WTC11 (cell line): Measurements from ENCODE around the gene SAT1. TPM values are rescaled to one million over a fixed set of nuclear protein-coding genes. Genes with fewer than 3 reads are reported as not detected.

Source experiments
- ATAC-seq: fragments of 200-7000 bp; cut with Tn5 transposase; 2 replicates; pipeline ENCODE4 v1.10.0; 2021; ENCODE audit warnings: mild to moderate bottlenecking, moderate library complexity
- CTCF ChIA-PET: fragments of 300-600 bp; sonication (Branson Sonifier 250); formaldehyde crosslinking; loops from one replicate; lab custom pipeline; 2021; ENCODE audit warnings: antibody characterized with exemption; lab: Charles Lee
- POLR2A ChIA-PET: fragments of 350-600 bp; sonication (Branson Sonifier 250); formaldehyde crosslinking; loops from one replicate; lab custom pipeline; 2021; ENCODE audit warnings: antibody characterized with exemption; lab: Charles Lee
- DNase-seq: peaks from one replicate; pipeline ENCODE4 v3.0.0; 2021; ENCODE audit warnings: low spot score
- H3K27ac Mint-ChIP-seq: 2 replicates; pipeline ENCODE4 v1.8.0; 2021; ENCODE audit warnings: mixed read lengths
- H3K27me3 Mint-ChIP-seq: 2 replicates; pipeline ENCODE4 v1.8.0; 2021; ENCODE audit warnings: low read depth, mild to moderate bottlenecking, moderate library complexity, mixed read lengths
- H3K36me3 Mint-ChIP-seq: 2 replicates; pipeline ENCODE4 v1.8.0; 2021; ENCODE audit warnings: mixed read lengths
- H3K4me1 Mint-ChIP-seq: 2 replicates; pipeline ENCODE4 v1.8.0; 2022; ENCODE audit warnings: mixed read lengths
- H3K4me3 Mint-ChIP-seq: 2 replicates; pipeline ENCODE4 v1.8.0; 2021; ENCODE audit warnings: mild to moderate bottlenecking, moderate library complexity, mixed read lengths
- H3K9me3 Mint-ChIP-seq: 2 replicates; pipeline ENCODE4 v1.8.0; 2021; ENCODE audit warnings: mixed read lengths
- ETV6 ChIP-seq: sonication (generic); formaldehyde crosslinking; IDR thresholded peaks from 2 replicates; pipeline ENCODE4 v1.8.1; 2022; ENCODE audit warnings: mild to moderate bottlenecking, missing genetic modification reagents
- FOXK1 ChIP-seq: sonication (generic); formaldehyde crosslinking; IDR thresholded peaks from 2 replicates; pipeline ENCODE4 v1.8.0; 2022; ENCODE audit warnings: mild to moderate bottlenecking, moderate library complexity, missing genetic modification reagents
- FOXP1 ChIP-seq: sonication (generic); formaldehyde crosslinking; IDR thresholded peaks from 2 replicates; pipeline ENCODE4 v1.8.0; 2022; ENCODE audit warnings: missing genetic modification reagents, mild to moderate bottlenecking, moderate library complexity, borderline replicate concordance
- GABPB1 ChIP-seq: sonication (generic); formaldehyde crosslinking; IDR thresholded peaks from 2 replicates; pipeline ENCODE4 v1.8.1; 2023; ENCODE audit warnings: mild to moderate bottlenecking, missing genetic modification reagents
- JUN ChIP-seq: sonication (generic); formaldehyde crosslinking; IDR thresholded peaks from 2 replicates; pipeline ENCODE4 v1.8.0; 2023; ENCODE audit warnings: mild to moderate bottlenecking, missing genetic modification reagents
- MYBL2 ChIP-seq: sonication (generic); formaldehyde crosslinking; IDR thresholded peaks from 2 replicates; pipeline ENCODE4 v1.8.1; 2023; ENCODE audit warnings: mild to moderate bottlenecking, moderate library complexity, missing genetic modification reagents
- NFE2L1 ChIP-seq: sonication (generic); formaldehyde crosslinking; IDR thresholded peaks from 2 replicates; pipeline ENCODE4 v1.8.1; 2023; ENCODE audit warnings: missing genetic modification reagents
- NR3C1 ChIP-seq: sonication (generic); formaldehyde crosslinking; conservative IDR thresholded peaks from 2 replicates; pipeline ENCODE4 v1.8.1; 2023; ENCODE audit warnings: low read depth, mild to moderate bottlenecking, missing genetic modification reagents
- RORB ChIP-seq: fragments of 250-450 bp; sonication (Bioruptor Pico); IDR thresholded peaks from 2 replicates; pipeline ENCODE4 v1.9.0; 2021; ENCODE audit warnings: mild to moderate bottlenecking
- SMAD3 ChIP-seq: sonication (generic); formaldehyde crosslinking; IDR thresholded peaks from 2 replicates; pipeline ENCODE4 v1.8.0; 2022; ENCODE audit warnings: missing genetic modification reagents, mild to moderate bottlenecking, borderline replicate concordance
- TEAD1 ChIP-seq: sonication (generic); formaldehyde crosslinking; IDR thresholded peaks from 2 replicates; pipeline ENCODE4 v1.8.0; 2022; ENCODE audit warnings: mild to moderate bottlenecking, missing genetic modification reagents
- ZNF121 ChIP-seq: sonication (generic); formaldehyde crosslinking; IDR thresholded peaks from 2 replicates; pipeline ENCODE4 v1.8.0; 2023; ENCODE audit warnings: missing genetic modification reagents
- ZNF263 ChIP-seq: sonication (generic); formaldehyde crosslinking; IDR thresholded peaks from 2 replicates; pipeline ENCODE4 v1.8.1; 2022; ENCODE audit warnings: low read depth, mild to moderate bottlenecking, moderate library complexity, missing genetic modification reagents
- total RNA-seq: library from RNA; stranded (reverse); gene quantifications from 3 replicates; pipeline ENCODE4 v1.2.3, GENCODE V29; 2021
- TF ChIP-seq, protein P1 (sequence below): sonication (generic); formaldehyde crosslinking; IDR thresholded peaks from 2 replicates; pipeline ENCODE4 v1.8.1; 2023; ENCODE audit warnings: mild to moderate bottlenecking, missing genetic modification reagents
- TF ChIP-seq, protein P2 (sequence below): fragments of 250-450 bp; sonication (Bioruptor Pico); IDR thresholded peaks from 2 replicates; pipeline ENCODE4 v2.1.2; 2022; ENCODE audit warnings: mild to moderate bottlenecking, moderate library complexity
- TF ChIP-seq, protein P3 (sequence below): sonication (generic); formaldehyde crosslinking; IDR thresholded peaks from 2 replicates; pipeline ENCODE4 v1.8.1; 2022; ENCODE audit warnings: low read depth, missing genetic modification reagents, borderline replicate concordance
- TF ChIP-seq, protein P4 (sequence below): fragments of 250-450 bp; sonication (Bioruptor Pico); IDR thresholded peaks from 2 replicates; pipeline ENCODE4 v1.9.0; 2021; ENCODE audit warnings: mild to moderate bottlenecking
- TF ChIP-seq, protein P5 (sequence below): sonication (generic); formaldehyde crosslinking; IDR thresholded peaks from 2 replicates; pipeline ENCODE4 v1.8.1; 2023; ENCODE audit warnings: mild to moderate bottlenecking, missing genetic modification reagents, moderate library complexity
- TF ChIP-seq, protein P6 (sequence below): fragments of 250-450 bp; sonication (Bioruptor Pico); IDR thresholded peaks from 2 replicates; pipeline ENCODE4 v1.9.0; 2021; ENCODE audit warnings: mild to moderate bottlenecking

The SAT1 gene
- total RNA-seq, 1 experiment from 2014 or later = 70.7 TPM

DNA sequence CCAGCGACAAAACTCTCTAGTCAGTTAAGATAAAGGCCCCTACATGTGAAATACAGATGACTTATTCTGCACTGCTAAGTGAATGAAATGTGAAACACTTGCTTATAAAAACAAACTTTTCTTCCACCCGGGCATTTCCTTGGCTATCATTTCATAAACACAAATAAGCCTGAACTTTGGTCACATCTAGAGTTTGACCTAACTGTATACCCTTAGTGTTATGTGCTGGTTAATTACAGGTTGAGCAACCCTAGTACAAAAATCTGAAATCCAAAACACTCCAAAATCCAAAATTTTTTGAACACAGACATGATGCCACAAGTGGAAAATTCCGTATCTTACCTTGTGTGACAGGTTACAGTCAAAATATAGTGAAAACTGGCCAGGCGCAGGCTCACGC lies 45.9 kb downstream of the SAT1 start (continued):
- TF ChIP-seq, protein P1, sequence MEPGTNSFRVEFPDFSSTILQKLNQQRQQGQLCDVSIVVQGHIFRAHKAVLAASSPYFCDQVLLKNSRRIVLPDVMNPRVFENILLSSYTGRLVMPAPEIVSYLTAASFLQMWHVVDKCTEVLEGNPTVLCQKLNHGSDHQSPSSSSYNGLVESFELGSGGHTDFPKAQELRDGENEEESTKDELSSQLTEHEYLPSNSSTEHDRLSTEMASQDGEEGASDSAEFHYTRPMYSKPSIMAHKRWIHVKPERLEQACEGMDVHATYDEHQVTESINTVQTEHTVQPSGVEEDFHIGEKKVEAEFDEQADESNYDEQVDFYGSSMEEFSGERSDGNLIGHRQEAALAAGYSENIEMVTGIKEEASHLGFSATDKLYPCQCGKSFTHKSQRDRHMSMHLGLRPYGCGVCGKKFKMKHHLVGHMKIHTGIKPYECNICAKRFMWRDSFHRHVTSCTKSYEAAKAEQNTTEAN = no peak
- TF ChIP-seq, protein P2, sequence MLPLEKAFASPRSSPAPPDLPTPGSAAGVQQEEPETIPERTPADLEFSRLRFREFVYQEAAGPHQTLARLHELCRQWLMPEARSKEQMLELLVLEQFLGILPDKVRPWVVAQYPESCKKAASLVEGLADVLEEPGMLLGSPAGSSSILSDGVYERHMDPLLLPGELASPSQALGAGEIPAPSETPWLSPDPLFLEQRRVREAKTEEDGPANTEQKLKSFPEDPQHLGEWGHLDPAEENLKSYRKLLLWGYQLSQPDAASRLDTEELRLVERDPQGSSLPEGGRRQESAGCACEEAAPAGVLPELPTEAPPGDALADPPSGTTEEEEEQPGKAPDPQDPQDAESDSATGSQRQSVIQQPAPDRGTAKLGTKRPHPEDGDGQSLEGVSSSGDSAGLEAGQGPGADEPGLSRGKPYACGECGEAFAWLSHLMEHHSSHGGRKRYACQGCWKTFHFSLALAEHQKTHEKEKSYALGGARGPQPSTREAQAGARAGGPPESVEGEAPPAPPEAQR (CRISPR knock-in tag) = no peak
- TF ChIP-seq, protein P3, sequence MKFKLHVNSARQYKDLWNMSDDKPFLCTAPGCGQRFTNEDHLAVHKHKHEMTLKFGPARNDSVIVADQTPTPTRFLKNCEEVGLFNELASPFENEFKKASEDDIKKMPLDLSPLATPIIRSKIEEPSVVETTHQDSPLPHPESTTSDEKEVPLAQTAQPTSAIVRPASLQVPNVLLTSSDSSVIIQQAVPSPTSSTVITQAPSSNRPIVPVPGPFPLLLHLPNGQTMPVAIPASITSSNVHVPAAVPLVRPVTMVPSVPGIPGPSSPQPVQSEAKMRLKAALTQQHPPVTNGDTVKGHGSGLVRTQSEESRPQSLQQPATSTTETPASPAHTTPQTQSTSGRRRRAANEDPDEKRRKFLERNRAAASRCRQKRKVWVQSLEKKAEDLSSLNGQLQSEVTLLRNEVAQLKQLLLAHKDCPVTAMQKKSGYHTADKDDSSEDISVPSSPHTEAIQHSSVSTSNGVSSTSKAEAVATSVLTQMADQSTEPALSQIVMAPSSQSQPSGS (CRISPR knock-in tag) = no peak

DNA sequence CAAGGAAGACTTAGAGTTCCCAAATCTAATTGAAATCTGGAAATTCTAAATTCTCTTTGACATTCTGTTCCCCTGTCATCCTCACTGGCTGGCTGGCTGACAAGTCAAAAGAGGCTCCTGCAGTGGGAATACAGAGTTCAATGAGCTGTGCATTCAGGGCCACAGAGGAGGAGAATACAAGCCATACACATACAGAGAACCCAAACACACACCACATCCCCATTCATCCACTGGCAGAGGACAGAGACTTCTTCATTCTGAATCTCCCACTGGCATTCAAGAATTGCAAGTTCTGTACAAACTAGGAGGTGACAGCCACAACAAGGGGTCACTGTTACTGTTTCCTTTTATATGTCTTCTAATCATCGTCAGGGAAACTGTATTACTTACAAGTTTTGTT lies 49.7 kb downstream of the SAT1 start:
- peaks cover 3% of the 10 kb centered on the region; the same call in 1 of the 2 replicates for H3K36me3 Mint-ChIP-seq
- TF ChIP-seq MYBL2 (CRISPR knock-in tag) (no peak), ETV6 (CRISPR knock-in tag) (no peak), SMAD3 (no peak), FOXP1 (no peak), ZNF121 (no peak), JUN (CRISPR knock-in tag) (no peak), RORB (CRISPR knock-in tag) (no peak), FOXK1 (CRISPR knock-in tag) (no peak), NR3C1 (CRISPR knock-in tag) (no peak), NFE2L1 (CRISPR knock-in tag) (no peak), TEAD1 (CRISPR knock-in tag) (no peak), ZNF263 (CRISPR knock-in tag) (no peak), GABPB1 (no peak)
- TF ChIP-seq, protein P4, sequence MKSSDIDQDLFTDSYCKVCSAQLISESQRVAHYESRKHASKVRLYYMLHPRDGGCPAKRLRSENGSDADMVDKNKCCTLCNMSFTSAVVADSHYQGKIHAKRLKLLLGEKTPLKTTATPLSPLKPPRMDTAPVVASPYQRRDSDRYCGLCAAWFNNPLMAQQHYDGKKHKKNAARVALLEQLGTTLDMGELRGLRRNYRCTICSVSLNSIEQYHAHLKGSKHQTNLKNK (CRISPR knock-in tag) = no peak
- TF ChIP-seq, protein P5, sequence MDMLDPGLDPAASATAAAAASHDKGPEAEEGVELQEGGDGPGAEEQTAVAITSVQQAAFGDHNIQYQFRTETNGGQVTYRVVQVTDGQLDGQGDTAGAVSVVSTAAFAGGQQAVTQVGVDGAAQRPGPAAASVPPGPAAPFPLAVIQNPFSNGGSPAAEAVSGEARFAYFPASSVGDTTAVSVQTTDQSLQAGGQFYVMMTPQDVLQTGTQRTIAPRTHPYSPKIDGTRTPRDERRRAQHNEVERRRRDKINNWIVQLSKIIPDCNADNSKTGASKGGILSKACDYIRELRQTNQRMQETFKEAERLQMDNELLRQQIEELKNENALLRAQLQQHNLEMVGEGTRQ = no peak
- TF ChIP-seq, protein P6, sequence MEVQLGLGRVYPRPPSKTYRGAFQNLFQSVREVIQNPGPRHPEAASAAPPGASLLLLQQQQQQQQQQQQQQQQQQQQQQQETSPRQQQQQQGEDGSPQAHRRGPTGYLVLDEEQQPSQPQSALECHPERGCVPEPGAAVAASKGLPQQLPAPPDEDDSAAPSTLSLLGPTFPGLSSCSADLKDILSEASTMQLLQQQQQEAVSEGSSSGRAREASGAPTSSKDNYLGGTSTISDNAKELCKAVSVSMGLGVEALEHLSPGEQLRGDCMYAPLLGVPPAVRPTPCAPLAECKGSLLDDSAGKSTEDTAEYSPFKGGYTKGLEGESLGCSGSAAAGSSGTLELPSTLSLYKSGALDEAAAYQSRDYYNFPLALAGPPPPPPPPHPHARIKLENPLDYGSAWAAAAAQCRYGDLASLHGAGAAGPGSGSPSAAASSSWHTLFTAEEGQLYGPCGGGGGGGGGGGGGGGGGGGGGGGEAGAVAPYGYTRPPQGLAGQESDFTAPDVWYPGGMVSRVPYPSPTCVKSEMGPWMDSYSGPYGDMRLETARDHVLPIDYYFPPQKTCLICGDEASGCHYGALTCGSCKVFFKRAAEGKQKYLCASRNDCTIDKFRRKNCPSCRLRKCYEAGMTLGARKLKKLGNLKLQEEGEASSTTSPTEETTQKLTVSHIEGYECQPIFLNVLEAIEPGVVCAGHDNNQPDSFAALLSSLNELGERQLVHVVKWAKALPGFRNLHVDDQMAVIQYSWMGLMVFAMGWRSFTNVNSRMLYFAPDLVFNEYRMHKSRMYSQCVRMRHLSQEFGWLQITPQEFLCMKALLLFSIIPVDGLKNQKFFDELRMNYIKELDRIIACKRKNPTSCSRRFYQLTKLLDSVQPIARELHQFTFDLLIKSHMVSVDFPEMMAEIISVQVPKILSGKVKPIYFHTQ (CRISPR knock-in tag) = no peak
- TF ChIP-seq, protein P2 (CRISPR knock-in tag) = no peak
- no peak overlapping the region for H3K4me3 Mint-ChIP-seq
- CTCF ChIA-PET = no interaction called here
- no peak for ATAC-seq
- H3K27ac Mint-ChIP-seq = no peak overlapping the region
- H3K4me1 Mint-ChIP-seq = 0 out of 2 replicates have a peak, but pooled peaks cover 3% of the 10 kb centered on the region
- POLR2A ChIA-PET = no interaction called here
- no peaks in the 10 kb centered on the region for H3K9me3 Mint-ChIP-seq
- no peaks in the 10 kb centered on the region for H3K27me3 Mint-ChIP-seq
- DNase-seq = no peak

Other genes with a start within 250 kb of the SAT1 start
- gene PRDX4, start 115.7 kb upstream of the SAT1 start, total RNA-seq = 126 to 142 TPM (median 135 TPM) in 3 replicates
- gene ACOT9, start 39.9 kb upstream of the SAT1 start, total RNA-seq = 27.6 to 32.6 TPM (median 29.3 TPM) in 3 replicates
- 41.6 to 55.5 TPM (median 46.9 TPM) in 3 replicates for gene APOO, start 124.8 kb downstream of the SAT1 start, total RNA-seq
- gene CXorf58, start 124.8 kb downstream of the SAT1 start, total RNA-seq = 0.27 TPM in 1 of 3 replicates, not detected in the others
- gene KLHL15, start 244.0 kb downstream of the SAT1 start, total RNA-seq = 6.6 to 7.4 TPM (median 7.2 TPM) in 3 replicates